Suppressor macrophage (primary cell): ENCODE data around the gene NOTCH2.
A peak's percentile ranks its signal among the peaks of the same experiment; 100 is the strongest.
"Not testable (repeated sequence)": the region's sequence is repeated elsewhere in the genome, so short reads cannot be mapped to it uniquely, and the experiment has no call there.

Source experiments
- DNase-seq, 4 experiments: peaks; one replicate each; pipeline ENCODE4 v3.0.0-alpha.2; 2020 to 2022

Gene NOTCH2

DNA sequence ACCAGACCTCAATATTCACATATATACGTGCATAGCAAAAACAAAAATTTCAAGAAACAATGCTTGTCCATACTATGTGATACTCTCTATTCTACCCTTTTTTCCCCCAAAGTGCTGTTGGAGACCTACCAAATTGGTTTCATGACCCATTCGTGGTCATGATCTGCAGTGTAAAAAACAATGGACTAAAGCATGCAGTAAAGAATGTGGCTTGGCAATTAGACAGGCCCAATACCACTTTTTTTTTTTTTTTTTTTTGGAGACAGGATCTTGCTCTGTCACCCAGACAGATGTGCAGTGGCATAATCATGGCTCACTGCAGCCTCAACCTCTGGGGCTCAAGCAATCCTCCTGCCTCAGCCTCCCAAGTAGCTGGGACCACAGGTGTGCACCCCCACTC lies 21.3 kb downstream of the NOTCH2 start:
- not testable (repeated sequence) for DNase-seq

DNA sequence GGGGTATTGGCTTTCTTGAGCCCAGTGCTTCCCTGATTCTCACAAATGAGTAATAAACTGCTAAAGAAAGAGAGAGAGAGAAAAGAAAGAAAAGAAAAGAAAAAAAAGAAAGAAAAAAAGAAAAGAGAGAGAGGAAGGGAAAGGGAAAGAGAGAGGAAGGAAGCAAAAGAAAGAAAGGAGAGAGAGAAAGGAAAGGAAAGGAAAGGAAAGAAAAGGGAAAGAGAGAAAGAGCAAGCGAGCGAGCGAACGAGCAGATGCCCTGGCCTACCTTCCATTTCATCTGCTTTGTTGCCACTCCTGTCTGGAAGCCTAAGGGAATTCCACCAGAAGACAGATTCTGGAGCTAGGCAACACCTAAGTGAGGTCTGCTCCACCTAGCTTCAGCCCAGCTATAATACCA lies 27.7 kb downstream of the NOTCH2 start:
- DNase-seq: not testable (repeated sequence)

DNA sequence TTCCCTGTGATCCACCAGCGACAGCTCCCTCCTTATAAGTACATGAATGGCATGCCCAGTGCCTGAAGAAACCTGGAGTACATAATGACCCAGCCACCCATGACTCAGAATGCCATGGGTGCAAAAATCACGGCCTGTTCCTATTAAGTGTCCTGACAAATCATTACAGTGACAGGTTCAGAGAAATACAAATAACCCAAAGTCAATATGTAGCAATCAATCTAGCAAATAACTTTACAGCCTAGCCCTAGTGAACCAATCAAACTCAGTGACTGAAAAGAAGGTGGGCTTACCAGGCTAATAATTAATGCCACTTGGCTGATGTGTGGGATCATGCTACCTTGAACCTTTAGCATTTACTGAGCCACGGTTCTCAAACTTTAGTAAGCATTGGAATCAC lies 37.2 kb downstream of the NOTCH2 start:
- not testable (repeated sequence) for DNase-seq

DNA sequence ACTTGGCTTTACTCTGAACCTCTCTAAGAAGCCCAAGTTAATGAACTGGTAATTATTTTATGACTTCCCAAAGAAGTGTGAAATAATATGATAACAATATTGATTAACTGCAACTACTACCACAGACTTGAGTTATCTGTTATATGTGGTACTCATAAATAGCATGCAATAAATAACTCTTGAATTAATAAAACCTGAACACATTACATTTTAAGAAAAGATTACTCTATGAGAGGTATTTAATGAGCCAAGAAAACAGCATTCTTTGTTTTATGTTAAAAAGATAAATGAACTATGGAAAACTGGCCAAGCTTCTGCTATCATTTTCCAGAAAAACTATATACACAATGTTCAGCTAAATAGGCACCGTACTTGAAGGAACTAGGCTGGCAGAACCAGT lies 45.7 kb downstream of the NOTCH2 start:
- not testable (repeated sequence) for DNase-seq

DNA sequence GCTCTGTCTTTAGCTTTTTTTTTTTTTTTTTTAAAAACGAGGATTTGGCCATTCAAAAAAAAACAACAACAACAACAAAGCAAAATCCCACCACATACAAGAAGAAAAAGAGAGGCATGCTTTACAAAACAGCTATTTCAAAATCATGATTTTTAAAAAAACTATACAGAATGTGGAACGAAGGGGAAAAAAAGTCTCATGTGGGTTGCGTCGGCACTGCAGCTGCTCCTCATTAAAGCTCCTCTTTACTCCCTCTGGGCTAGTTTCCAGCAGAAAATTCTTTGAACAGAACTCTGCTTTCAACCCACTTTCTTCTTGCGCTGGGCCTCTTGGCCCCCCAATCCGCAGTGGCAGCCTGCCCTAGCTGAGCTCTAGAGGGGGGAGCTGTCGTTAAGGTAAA lies 54.5 kb downstream of the NOTCH2 start:
- not testable (repeated sequence) for DNase-seq

DNA sequence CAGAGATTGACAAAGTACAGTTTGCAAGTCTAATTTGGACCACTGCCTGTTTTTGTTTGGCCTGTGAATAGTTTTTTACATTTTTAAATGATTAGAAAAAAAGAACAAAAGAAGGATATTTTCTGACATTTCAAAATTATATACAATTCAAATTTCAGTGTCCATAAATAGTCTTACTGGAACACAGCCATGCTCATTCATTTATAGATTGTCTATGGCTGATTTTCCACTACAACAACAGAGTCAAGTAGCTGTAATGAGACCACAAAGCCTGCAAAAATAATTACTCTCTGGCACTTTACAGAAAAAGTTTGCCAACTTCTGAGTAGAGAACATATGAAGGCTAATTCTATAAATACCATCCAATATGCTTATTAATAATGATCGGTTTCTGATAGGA lies 61.1 kb downstream of the NOTCH2 start:
- not testable (repeated sequence) for DNase-seq

DNA sequence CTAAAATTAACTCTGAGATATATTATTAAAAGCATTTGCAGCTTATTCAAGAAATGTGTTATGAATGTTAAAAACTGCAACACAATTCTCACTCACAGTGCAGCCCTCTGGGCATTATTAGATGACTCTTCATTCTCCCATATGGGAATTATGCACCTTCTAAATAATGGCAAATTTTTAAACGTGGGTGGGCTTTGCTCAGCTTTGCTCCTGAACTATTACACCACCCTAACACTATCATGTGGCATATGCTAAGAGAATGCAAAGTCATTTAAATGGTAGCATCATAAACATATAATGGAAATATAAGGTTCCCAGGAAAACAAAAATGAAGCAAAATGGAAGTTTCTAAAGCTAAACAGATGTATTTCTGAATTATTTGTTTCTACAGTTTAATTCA lies 61.6 kb downstream of the NOTCH2 start:
- not testable (repeated sequence) for DNase-seq

DNA sequence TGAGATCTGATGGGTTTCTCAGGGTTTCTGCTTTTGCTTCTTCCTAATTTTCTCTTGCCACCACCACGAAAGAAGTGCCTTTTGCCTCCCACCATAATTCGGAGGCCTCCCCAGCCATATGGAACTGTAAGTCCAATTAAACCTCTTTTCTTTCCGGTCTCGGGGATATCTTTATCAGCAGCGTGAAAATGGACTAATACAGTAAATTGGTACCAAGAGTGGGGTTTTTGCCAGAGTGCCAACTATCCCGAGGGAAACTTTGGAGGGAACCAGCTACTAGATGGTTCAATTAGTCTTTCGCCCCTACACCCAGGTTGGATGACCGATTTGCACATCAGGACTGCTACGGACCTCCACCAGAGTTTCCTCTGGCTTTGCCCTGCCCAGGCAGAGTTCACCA lies 68.4 kb downstream of the NOTCH2 start:
- not testable (repeated sequence) for DNase-seq

DNA sequence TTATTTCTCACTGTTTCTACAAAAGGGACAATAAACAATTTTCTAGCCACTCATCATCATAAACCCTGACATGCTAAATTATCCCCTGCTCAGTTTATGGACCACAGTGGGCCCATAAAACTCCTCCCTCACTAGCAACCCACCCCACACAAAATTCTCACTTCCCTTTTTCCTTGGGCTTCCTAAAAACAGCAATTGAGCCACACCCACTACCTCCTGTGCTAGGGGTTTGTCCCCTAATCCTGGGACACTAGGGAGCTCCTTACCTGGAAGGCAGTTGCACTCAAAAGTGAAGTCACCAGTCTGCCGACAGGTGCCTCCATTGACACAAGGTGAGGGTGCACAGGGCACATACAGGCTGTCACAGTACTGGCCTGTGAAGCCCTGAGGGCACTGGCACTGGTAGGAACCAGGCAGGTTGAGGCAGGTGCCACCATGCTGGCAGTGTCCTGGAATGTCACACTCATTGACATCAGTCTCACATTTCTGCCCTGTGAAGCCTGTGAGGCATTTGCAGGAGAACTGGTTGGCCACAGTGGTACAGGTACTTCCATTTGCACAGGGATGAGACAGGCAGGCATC lies 72.6 kb downstream of the NOTCH2 start:
- DNase-seq: peak in 1 of 4 experiments; percentile 33

DNA sequence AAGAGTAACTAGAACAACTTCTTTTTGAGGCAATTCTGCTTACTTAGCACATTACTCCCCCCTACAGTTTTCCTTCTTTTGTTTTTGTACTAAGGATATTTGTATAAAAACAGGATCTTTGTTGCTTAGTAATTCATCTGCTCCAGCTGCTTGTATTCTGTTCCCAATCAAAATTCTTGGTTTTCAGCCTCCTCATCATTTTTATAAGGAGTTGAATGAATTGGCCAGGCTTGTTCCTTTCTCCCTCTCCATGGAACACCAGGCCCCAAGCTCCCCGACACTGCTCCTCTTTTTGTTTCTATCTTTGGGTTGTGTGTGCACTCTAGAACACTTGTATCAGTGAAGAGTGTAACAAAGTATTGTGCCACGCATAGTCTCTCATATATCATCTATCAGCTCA lies 73.5 kb downstream of the NOTCH2 start:
- DNase-seq: not testable (repeated sequence)

DNA sequence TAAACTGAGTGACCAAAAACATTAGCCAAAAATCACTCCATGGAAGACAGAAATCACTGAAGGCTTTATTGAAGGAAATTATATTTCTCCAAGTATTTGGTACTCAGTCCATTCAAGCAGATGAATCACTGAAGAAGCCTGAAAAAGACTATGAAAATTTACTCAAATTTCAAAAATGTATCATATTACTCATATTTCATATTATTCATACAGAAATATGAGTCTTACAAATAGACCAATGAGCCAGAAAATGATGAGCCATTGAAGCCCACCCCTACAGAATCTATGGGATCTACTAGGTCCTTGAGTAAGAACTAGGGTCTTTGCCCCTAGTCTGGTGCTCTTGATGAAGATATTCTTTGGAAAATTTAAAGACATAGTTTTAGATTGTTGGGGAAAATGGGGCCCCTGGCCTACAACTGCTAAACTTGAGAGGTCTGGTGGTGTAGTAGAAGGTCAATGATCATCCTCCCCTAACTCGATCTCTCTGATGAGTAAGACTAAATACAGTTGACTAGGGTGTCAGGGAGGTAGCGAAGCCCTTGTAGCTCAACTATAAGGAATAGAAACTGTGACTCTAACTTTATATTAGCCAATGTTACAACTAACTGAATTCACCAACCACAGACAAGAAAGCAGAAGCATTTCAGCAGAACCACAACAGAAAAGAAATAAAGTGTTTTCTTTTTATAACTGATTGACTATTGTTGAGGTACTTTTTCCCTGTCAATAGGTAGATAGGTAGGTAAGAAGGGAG lies 81.0 kb downstream of the NOTCH2 start:
- peak; percentile 54 to 84 (median 69) for DNase-seq

DNA sequence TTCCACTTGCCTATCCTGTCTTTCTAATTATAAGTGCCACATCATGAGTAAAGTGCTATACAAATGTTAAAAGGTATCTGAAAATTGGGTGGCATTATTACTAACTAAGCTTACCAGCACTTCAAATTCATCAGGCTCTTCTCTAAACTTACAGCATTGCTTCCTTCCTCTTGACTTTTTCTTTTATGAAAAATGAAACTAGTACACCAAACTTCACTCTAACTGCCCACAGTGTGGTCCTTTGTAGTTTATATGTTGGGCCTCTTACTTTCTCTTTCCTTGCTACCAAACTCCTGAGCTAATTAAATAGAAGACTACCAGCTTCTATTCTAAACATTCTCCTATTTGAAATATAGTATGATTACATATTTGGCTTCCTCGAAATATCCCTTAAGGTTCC lies 81.8 kb downstream of the NOTCH2 start:
- peak in 2 of 4 experiments; percentile 20 to 33 for DNase-seq

DNA sequence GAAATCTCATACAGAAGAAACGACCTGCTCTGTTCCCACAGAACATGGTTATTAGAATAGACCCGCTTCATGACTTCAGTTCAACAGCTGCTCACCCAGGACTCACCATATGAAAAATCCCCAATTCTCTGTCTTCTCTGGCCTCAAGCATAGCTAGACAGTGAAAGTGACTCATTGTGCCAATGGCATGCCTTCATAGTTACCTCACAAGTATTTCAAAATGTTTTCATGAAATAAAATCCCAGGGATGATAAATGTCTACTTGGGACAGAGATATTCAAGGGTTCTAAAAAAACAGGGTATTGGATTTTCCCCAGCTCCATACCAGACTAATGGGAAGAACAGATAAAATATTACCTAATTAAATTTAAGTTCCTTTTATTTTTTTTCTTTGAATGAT lies 82.3 kb downstream of the NOTCH2 start:
- peak; percentile 30 to 72 (median 48) for DNase-seq

DNA sequence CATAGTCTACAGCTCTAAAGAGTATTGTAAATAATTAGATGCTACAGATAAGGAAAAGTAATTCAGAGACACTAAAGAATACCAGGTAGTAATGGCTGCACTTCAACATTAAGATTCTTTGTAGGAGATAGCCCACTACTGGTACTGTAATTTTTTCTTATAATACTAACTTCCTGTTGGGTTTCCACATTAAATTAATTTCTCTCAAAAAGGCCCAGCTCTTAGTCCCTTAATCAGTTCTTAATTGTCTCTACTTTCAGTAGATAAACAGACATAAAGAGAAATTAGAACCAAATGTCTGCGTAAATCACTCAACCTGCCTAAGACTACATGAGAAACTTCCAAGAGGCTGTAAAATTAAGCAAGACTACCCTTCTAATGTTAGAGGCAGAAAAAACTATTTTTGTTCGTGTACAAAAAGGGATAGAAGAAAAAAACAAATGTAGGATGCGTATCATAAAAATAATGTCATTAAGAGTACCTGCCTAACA lies 83.4 kb downstream of the NOTCH2 start:
- DNase-seq: no peak

DNA sequence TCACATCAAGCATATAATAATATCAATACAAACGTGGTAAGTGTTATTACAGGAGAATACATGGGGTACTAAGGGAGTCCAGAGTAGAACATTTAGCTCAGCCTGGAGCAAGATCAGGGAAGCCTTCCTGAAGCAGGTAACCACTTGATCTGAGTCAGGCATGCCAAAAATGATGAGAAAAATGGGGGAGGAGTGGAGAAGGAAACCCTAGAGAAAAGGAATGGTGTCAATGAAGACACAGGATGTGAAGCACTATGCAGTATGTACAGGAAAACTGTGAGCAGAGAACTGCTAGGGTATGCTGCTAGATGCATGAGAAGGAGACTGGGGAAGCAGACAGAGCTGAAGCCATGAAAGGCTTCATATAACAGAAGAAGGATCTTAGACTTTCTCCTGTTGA lies 84.7 kb downstream of the NOTCH2 start:
- no peak for DNase-seq

DNA sequence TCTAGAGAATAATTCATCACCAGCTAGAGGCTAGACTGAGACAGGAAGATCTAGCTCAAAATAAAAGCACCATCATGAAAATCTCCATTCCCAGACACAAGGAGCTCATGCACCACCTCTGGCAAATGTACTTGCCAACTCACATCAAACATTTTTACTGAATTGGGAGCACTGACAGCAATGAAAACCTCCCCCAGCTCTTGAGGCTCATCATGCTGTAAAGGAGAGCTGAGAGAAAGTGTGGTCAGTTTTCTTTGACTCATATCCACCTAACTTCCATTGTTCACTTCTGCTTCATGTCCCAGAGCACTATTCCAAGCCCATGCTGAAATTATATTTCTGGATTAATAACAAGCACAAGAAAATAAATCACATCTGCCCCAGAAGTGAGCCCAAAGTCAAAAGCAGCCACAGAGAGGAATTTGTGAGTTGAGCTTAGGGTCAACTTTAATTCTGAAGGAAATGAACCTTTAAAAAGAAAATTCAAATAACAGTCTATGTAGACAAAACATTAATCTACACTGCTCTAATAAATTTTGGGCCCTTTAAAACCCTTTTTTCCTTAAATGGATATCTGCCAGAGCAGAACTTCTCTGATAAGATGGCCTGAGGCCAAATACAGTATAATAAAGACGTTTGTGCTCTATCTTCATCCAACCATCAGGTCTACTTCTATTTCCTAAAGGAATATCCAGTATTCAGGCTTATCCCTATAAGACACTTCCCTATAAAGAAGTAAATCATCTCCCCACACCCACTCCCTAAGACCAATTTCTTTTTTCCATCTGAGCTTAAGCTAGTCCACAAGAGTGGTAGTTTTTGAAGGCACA lies 87.3 kb downstream of the NOTCH2 start:
- peak in 2 of 4 experiments; percentile 27 to 43 for DNase-seq

DNA sequence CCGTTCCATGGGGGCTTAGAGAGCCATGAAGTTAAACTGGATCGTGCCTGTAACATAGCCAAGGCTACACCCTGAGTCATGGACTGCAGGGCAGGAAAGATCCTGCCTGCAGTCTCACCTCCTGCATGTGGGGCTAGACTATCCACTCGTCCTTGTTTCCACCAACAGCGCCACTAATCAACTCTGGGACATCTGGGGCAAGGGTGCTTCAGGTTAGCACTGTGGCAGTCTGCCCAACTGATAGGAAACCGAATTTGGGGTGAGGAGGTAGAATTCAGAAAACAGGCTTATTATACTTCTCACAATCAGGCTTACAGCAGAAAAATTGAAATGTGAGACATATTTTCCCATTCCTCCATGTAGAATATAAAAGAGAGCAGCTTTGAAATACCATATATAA lies 88.0 kb downstream of the NOTCH2 start:
- DNase-seq: no peak

DNA sequence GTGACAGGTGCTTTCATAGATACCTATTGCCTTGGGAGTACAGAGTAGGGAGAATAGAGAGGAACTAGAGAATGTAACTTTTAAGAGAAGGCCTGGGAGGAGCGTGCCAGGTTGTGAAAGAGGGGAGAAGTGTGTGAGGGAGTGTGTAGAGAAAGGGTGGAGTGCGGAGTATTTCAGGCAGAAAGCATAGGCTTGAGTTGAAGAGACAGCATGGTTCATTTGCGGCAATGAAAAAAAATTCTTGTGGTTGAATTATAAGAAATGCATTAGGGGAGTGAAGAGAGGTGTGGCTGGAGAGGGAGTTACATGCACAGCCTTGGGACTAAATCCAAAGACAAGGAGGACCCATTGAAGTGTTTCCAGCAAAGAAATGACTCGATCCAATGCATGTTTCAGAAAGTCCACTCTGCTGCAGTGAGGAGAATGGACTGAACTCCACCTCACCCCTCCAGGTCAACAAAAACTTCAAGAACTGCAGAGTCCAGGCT lies 91.4 kb downstream of the NOTCH2 start:
- DNase-seq: no peak

DNA sequence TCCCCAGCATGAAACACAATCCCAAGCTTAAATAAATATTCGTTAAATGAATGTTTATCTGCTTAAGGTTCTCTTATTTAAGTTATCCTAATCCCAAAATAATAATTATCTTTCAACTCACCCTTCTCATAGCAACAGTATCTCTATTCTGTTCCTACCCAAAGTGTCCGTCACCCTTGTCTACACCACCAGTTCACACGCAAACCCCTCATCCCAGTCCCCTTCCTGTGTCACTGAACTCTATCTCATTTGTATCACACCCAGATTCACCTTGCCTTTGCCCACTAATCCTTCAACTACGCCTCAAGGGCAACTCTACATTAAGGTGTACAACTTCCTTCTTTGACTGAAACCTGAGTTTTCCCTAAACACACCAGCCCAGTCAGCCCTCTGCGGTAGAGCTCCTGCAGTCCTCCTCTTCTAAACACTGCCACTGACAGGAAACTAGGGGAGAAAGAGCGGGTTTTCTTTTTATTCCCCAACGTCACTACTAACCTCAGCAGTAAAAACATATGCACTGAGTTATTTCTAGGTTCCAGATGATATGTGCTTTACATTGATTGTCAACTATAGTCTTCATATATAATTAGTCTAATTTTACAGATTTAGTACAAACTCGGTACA lies 92.2 kb downstream of the NOTCH2 start:
- DNase-seq: not testable (repeated sequence)

DNA sequence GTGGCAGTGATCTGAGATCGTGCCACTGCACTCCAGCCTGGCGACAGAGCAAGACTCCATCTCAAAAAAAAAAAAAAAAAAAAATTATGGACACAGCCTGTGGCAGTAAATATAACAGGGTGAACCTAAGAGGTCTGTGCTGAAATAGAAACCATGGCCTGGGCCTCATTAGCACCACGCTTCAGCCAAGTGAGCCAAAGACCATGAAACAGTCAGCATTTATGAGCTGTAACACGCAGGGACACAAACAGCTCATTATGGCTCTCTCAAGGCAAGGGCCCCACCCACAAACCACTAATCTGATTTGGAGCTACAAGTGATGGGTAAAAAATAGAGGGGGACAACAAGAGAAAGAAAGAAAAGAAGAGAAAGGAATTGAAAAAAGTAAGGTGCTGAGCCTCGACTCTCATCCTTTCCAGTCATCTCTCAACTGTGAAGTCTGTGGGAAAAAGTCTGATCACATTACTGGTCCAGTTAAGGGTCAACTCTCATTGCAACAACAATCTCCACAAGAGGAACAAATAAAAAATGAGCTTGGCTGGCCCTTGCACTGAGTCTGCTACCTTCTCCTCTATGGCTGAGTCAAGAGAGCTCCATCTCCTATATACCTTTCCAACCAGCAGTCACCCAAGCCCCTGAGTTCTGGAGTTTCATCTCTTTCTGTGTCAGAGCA lies 93.7 kb downstream of the NOTCH2 start:
- DNase-seq: not testable (repeated sequence)

DNA sequence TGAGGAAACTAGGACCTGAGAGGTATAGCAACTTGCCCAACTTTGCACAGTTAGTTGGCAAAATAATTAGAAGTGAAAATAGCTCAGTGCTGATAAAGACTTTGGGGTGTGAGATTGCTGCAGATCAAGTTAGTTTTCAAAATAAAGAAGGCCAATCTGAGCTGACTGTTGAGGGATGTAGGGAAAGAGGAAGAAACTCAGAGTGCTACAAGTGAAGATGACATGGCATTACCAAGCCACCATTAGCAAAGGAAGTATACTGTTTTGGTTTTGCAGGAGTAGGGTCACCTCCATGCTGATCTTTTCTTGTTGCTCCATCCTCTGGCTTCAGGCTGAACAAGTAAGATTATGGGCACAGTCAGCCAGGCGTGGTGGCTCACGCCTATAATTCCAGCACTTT lies 94.5 kb downstream of the NOTCH2 start:
- peak in 2 of 4 experiments; percentile 11 to 28 for DNase-seq

DNA sequence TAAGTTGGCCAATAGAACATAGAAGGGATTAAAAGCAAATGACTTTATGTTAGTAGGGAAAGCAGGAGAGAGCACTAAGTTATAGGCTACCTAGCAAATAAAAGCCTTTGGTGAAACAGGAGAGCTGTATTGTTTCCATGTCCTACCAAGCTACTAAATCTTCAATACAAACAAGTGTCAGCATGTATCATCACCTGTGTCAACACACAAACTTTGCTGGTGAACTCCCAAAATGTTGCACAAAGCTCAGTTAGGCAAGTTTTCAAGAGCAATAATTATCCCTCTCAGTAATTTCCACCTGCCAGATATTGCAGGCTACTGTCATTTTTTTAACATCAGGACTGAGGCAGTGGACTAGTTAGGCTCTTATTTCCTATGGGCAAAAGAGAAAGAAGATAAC lies 95.4 kb downstream of the NOTCH2 start:
- DNase-seq: no peak
